NCI-H2171 (cell line): ENCODE results near the gene MAP3K7.

Experiments
- DNase-seq: peaks from one replicate; lab custom pipeline; 2025; lab: John Stamatoyannopoulos, UW

Gene MAP3K7

DNA sequence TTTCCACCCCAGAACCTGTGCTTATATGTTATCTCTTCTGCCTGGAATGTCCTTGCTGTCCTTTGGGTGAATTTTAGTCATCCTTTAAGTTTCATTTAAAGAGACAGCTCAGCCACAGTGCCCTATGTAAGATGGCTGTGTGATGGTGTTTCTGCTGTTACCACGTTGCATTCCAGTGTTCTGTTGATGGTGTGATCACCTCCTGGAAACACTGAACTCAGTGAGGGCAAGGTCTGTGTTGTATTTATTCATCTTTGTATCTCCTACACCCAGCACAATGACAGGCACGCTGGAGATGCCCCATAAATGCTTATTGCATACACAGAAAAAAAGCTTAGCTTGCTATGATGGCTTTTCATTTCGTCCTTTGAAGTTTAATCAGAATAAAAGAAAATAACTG, 102.5 kb downstream of the MAP3K7 start:
- DNase-seq: no peak

DNA sequence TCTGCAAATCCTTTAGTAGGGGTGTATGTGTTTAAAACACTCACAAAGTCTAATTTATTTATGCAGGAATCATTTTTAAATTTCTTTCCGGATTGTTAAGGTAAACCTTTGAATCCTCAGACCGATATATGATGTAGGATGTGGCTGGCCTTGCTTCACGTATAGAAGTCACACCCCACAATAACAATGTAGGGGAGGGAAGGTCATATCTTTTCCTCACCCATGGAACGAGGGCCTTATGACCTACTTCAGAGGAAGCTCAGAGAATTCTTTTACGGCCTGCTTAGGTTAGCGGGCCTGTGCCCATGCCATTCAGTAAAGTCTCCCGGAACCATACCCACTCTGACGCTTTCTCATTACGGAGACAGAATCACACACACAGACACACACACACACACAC, 102.9 kb downstream of the MAP3K7 start:
- no peak for DNase-seq

DNA sequence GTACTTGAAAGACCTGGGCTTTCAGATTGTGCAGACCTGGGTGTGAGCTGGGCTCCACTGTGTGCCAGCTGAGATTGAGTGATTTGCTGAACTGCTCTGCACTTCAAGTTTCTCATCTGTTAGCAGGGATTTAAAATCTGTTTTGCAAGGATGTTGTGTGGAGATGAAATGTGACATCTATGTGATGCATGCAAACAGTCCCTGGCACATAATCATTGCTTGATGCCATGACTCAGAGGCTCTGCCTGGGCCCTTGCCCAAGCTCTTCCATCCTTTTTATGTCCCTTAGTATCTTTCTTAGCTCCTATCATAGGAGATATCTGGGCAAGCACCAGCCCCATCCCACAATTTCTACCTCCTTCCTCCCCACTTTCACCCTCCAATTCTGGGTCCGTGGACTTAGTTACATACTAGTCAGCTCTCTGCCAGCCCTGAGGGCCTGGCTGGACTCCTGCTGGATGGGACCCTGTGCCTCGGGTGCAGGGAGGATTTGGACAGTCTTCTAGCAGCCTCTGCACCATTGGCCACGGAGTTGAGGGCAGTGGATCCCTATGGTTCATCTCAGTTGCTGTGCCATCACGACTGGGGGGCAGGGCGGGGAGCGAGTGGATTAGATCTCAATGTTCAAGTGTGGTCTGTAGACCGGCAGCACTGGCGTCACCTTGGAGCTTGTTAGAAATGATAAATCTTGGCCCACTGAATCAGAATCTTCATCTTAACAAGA, 103.6 kb downstream of the MAP3K7 start:
- DNase-seq: no peak

DNA sequence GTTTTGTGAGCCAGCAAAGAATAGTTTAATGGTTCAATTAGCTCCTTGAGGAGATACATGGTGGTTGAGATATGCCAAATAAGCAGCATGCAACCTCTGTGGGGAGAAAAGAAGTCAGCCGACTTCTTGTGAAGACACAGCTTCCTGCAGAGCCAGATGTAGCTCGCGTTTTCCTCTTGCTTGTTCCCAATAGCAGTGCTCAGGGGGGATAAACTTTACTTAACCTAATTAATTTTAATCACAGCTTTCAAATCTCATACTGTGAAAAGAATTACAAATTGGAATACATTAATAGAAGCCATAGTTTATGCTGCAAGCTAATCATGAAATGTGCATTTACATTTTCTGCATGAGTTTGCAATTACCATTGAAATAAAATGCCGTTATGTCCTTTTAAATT, 106.2 kb downstream of the MAP3K7 start:
- no peak for DNase-seq

DNA sequence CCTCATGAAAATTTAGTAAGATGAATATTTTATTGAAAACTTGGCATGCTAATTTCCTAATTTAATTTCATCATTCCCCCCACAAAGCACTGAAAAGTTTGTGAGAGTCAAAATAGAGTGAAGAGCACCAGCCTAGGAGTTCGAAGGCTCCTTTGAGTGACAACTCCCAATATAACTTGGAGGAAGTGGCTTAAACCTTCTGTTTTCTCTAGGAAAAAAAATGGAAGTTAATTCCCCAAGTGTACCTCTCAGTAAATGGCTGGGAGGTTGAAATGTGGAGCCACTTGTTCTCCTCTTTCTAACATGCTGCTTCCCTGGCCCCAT, 107.3 kb downstream of the MAP3K7 start:
- no peak for DNase-seq

DNA sequence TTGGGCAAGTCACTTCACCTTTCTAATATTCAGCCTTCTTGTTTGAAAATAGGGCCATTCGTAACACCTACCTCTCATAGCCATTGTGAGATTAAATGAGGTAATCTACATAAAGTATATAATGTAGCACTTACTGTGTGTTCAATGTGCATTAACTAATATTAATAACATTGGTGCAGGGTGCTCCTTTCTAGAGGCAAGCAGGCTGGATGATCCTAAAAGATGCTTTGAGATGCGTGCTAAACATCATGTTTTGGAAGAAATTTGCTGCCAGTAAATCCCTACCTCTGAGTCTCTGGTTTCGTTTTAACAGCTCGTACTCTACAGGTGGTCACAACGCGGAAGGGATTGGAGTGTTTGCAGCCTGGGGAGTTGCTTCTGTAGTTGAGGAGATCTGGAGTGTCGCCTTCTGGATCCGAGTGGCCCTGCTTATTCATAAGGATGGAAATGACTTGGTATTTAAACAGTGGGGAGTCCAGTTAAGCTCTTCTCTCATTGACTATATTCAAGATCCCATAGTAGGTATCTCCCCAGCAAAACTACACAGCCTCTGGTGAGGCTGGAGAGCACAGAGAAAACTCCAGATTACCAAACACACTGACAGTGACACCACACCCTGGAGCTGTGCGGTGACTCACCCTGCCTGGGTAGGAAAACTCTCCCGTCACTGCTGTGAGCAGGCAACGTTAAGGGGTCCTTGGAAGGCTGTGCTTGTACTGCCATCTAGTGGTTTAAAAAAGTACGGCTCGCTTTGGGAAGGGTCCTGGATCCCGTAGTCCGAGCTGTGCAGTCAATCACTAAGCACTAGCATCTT, 107.9 kb downstream of the MAP3K7 start:
- peak; percentile 69 for DNase-seq

DNA sequence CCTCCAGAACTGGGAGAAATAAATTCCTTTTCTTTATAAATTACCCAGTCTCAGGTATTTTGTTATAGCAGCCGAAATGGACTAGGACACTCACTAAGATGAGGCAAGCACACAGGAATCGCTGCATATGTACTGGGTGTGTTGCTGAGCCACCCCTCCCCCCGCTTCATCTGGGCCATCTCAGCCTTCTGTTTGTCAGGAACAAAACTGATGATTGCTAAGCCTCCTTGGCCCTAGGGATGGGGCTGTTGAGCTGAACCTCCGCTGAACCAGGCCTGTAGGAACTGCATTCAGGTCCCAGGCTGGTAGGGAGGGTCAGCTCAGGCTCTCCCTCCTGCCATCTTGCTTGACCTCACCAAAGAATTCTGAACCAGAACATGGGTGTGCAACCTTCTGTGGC, 108.6 kb downstream of the MAP3K7 start:
- DNase-seq: no peak

DNA sequence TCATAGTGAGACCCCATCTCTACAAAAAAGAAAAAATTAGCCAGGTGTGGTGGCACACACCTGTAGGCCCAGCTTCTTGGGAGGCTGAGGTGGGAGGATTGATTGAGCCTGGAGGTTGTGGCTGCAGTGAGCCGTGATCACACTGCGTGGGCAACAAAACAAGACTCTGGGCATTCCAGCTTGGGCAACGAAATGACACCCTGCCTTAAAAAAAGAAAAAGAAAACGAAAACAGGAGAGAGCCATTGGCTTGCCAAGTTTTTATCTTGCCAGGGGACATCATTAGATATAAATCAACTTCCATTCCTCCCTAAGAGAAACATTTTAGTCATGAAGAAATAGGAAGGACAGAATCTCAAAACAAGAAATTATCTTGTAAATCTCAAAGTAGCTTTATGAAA, 109.5 kb downstream of the MAP3K7 start:
- DNase-seq: no peak

DNA sequence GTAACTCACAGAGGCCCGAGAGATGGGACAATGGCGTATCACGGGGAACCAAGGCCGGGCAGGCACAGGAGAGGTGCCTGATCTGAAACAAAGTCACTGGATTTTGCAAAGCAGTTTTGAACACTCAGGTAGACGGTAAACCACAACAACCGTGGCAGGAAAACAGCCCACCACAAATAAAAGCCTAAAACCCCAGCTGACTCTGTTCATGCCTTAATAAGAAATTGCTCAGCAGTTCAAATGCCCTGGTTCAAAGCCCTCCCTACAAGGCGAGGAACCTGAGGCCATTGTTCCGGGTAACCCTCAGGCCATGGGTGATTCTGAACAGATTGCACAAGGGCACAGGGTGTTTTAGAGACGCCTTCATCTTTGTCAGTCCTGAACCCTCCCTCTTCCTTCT, 114.2 kb downstream of the MAP3K7 start:
- no peak for DNase-seq

DNA sequence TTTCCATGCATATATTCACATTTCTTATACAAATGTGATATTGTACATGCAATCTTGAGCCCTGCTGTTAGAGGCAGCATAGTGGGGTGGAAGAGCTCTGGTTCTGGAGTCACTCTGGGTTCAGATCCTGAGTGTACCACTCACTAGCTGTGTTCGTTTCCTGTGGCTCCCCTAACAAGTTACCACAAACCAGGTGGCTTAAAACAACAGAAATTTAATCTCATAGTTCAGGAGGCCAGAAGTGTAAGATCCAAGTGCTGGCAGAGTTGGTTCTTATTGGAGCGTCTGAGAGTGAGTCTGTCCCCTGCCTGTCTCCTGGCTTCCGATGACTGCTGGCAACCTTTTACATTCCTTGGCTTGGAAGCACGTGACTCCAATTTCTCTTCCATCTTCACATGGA, 115.6 kb downstream of the MAP3K7 start:
- no peak for DNase-seq

DNA sequence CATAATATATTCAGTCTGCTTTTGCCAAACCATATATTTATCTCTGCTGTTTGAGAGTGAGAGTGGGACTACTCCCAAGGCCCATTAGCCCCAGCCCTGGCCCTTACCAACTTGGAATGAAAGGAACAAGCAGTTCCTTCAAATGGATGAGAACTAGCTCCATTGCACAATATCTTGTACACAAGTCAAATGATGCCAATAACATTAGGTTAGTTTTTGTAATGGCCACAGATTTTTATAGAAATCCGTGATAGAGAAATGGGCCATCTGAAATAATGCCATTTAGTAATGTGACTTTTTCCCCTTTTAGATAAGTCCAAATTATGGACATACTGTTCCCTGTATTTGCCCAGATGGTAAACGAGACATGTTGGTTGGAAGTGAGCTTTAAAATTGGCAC, 117.0 kb downstream of the MAP3K7 start:
- DNase-seq: no peak

DNA sequence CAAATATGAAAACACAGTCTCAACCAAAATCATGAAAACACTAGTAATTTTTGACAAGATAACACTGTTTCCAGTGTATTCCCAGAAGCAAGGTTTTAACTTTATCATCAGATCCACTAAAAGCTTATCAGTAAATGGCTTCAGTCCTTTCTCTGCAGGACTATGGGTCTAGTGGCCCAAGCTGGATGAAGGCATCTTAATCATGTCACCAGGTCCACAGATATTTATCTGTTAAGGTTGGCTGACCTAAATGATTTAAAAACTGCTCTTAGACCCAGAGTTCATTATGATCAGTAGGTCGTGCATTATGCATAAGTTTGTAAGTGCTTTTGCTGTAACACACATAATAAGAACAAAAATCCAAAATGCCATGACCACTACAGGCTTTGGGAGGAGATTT, 118.0 kb downstream of the MAP3K7 start:
- no peak for DNase-seq

DNA sequence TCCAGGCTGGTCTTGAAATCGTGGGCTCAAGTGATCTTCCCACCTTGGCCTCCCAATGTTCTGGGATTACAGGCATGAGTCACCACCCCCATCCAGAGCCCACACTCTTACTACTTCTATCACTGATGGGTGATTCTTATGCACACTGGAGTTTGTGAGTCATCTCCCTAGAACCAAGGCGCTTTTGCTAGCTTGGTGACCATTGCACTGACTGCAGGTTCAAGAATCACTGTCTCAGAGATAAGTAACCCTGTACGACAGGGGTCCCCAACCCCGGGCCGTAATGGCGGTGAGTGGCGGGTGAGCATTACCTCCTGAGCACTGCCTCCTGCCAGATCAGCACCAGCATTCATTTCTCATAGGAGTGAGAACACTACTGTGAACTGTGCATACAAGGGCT, 118.8 kb downstream of the MAP3K7 start:
- no peak for DNase-seq

DNA sequence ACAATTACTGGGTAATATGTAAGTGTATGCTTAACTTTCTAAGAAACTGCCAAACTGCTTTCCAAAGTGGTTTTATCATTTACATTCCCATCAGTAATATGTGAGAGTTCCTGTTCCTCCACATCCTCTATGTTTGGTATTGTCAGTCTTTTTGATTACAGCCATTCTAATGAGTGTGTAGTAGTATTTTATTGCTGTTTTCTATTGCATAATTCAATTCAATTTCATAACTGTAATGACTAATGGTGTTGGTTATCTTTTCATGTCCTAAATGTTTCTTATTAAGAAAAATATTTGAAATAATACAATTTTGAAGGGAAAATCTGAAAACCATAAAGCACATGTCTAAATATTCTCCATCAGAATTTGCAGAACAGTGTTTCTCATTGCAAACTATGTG, 119.3 kb downstream of the MAP3K7 start:
- no peak for DNase-seq

DNA sequence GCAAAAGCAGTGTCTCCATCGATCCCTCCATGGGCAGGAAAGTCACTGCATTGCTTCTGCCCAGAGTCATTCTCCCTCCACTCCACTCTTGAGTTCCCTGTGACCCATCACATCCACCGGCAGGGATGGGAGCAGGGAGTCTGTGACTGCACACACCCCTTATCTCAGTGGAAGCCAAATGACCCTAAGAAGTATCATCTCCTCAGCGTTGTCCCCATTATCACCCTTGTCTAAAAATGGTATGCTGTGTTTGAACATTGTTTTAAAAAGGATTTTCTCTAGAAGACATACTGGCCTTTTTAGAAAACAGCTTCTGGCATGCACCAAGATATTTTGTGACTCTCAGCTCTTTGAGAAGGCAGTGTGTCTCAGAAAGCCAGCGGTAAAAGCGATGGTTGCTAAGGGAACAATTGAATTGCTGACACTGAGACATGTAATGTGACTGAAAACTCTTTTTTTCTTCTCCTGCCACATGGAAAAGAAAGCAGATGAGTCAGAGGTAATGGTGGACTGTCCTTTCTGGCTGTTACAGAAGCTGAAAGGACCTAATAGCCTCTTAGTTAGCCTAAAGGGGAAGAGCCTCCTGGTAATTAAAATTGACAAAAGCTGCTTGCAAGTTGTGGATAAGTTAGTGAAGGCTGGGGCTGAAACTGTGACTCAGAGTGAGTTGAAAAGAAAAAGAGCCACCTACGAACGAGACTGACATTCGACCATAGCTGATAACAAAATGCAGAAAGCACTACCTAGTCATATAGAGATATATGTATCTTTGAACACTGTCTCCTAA, 120.5 kb downstream of the MAP3K7 start:
- DNase-seq: no peak

DNA sequence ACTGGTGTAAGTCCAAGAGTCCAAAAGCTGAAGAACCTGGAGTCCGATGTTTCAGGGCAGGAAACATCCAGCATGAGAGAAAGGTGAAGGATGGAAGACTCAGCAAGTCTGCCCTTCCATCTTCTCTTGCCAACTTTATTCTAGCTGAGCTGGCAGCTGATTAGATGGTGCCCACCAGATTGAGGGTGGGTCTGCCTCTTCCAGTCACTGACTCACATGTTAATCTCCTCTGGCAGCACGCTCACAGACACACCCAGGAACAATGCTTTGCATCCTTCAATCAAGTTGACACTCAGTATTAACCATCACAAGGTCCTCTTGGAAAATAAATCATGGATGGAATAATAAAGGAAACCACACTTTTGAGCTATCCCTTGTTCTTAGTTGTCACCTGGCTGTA, 121.2 kb downstream of the MAP3K7 start:
- no peak for DNase-seq

DNA sequence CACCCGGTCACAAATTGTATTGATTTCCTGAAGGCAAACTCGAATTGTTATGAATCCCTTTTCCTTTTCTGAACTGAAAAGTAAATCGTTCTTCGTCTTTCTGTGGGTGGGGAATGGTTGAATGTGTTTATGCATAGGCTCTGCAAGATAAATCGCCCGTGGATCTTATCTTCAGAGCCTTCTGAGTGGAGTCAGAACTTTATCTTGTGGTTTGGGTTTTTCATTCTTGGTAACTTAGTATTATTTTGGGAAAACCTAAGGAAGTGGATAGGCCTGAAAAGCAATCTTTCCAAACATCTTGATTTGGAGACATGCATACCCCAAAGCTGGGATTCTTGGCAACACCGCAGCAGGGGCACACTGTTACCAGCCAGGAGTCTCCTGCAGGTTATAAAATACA, 122.4 kb downstream of the MAP3K7 start:
- no peak for DNase-seq

DNA sequence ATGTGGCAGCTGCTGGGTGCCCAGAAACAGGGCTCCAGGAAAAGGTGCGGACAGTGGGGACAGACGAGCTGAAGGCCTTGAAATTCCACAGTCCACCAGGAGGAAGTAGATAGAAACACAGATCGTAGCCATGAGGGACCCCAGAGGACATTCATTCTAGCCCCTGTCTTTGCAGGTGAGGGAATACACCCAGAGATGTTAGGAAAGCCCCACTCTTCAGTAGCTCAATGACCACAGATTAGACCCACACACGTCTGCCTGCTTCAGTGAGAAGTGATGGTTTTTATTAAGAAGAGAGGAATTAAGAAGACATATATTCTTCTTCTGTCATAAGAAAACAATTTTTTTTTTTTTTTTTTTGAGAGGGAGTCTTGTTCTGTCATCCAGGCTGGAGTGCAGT, 123.0 kb downstream of the MAP3K7 start:
- DNase-seq: no peak
